GM19193 (cell line): ENCODE data around the gene SH3BGRL2.

ENCODE experiments used
- POLR2A ChIP-seq: IDR thresholded peaks from 4 replicates; pipeline ENCODE4 v1.6.1; 2011; ENCODE audit not compliant: insufficient read depth, insufficient read length; ENCODE audit errors: extremely low read depth

The SH3BGRL2 gene

DNA sequence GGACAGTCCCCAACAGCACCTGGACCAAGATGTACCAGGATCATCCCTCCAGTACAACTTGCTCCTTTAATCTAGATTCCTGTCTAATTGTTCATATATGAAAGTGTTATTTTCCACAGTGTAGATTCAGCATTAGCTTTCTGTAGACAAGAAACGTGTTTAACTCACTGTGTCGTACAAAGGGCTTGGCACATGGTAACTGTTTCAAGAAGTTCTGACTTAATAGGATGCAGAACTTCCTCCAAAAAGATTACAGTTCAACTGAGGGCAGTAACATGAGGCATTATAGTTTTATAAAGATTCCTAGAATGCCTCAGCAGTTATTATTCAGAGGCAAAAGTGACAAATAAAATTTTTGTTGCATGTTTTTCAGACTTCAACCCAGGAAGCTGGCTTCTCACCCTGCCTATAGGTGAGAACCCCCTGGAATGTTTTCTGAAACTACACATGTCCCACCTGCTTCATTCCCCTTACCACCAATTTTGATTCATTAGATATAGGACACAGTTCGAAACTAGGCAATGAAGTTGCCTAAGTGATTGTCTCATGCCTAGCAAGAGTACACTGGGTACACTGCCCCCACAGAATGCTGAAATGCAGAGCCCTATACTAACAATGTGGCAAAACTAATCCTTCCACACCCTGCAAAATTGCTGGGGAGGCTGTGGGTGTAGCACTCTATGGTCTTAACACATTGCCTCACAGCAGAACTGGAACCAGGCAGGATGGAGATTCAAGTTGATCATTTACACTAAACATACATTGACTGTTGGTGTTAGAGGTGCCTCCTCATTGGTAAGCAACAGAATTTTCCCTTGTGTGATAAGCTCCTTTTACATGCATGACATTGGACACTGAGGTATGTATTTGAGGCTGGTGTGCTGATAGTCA is 22.6 kb upstream of the SH3BGRL2 start:
- no peak for TF ChIP-seq POLR2A

DNA sequence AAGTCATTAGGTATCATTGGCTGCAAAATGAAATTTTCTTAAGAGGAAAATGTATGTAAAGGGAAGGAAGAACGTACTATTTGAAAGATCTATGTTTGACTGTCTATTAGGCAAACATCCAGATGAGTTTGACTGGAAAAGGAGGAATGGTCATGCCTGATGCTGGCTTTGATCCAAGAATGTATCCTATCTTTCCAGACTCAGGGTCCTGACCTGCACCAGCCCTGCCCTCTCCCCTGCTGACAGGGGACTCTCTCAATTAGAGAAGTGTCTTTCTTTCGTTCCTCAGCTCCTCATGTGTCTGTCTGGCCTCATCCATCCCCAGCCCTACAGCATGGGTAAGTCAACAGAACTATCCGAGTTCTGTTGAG is 21.9 kb upstream of the SH3BGRL2 start:
- no peak for TF ChIP-seq POLR2A

DNA sequence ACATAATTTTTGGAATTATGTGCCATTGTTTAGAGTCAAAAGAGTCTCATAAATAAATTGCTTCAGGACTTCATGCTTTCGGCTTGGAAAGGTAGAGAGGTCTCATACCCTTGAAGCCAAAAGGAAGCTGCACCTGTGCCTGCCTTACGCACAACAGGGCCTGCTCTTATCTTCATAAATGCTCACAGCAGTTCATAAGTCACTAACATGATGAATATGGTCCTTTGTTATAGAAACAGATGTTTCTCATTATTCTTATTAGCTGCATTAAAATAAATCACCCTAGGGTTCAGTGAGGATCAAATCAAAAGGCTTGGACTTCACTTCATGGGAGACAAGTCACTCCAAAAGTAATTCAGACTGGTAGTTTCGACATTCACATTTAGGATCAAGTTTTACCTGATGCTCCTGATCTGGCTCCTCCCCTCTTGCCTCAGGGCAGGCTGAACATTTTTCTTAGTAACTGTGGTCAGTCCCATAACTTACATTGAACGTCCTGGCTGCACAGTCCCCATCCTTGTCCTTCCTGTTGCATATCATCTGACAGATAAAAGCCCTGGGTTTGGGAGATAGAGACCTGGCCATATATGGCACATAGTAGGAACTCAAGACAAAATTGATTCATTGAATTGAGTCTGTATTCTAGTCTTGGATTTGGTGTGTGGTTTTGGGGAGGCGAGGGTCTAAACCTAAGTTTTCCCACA is 20.7 kb upstream of the SH3BGRL2 start:
- TF ChIP-seq POLR2A, result no peak

GRCh38 chr6:79612457-79612856 is 18.7 kb upstream of the SH3BGRL2 start:
- no peak for TF ChIP-seq POLR2A

DNA sequence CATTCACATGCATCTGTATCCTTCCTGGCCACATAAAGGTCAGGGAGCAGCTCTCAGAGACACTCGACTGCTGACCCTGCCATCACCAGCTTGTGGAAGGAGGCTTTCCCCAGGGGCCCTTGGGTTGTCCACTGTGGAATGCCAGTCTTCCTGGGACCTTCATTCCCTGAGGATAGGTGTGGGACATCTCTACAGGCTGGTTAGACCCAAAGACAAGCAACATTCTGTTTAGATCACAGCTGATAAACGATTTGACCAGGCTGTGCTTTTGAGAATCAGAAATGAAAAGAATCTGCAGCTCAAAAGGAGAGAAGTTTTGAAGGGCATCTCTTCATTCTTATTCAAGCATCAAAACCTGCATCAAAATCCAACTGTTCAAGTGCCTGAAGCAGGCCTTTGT is 18.2 kb upstream of the SH3BGRL2 start:
- no peak for TF ChIP-seq POLR2A

DNA sequence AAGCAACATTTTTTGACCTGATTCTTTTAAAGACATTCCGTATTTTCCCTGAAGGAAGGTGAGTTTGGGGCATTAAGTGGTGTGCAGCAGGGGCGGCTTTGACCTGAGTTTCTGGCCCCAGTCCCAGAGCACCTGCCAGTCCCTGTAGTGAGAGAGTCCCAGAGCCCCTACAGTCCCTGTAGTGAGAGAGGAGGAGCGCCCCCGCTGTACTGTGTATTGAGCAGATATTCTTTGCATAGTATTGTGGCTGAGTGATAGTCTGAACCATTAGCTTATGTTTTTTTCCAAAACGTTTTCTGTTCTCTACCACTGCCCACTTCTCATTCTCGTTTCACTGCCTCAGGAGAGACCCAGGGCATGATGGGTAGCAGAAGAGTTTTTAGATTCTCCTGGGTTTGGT is 17.2 kb upstream of the SH3BGRL2 start:
- TF ChIP-seq POLR2A, result no peak

DNA sequence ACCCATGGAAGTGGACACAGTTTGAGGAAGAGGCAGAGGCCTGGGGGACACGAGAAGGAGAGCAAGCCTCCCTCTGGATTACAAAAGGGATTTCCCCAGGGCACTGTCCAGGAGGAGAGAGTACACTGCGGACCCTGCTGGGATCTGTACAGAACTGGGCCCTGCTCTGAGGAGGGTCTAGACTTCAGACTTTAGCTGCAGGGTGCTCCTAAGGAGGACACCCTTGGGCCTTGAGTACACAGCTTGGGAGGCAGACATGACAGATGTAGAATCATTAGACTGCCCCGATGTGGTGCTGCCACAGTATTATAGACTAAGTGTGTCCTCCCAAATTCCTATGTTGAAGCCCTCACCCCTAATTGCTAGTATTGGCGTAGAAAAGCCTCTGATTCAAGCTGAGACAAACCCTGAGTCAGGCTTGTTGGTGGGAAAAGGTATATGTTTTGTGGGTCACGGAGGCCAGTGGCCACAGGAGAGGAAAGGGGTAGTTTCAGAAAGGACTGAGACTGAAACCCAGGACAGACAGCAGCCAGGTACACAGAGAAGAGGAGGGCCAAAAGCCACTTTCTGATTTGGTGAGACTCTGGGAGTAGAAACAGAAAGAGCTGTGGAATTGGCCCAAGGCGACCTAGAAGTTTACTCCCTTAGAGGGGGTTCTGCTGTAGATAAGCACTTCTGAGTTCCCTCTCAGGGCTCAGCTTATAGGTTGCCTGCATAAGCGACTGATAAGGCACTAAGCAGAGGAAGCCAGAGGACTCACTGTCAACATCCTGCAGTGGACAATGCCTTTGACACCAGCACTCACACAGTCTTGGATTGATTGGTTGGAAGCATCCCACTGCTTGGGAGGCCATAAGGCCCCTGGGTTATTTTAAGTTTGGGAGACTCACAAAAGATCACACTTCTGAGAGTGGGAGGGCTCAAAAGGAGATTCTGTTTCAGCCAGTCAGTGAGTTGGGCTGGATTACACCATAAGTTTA is 16.5 kb upstream of the SH3BGRL2 start:
- no peak for TF ChIP-seq POLR2A

DNA sequence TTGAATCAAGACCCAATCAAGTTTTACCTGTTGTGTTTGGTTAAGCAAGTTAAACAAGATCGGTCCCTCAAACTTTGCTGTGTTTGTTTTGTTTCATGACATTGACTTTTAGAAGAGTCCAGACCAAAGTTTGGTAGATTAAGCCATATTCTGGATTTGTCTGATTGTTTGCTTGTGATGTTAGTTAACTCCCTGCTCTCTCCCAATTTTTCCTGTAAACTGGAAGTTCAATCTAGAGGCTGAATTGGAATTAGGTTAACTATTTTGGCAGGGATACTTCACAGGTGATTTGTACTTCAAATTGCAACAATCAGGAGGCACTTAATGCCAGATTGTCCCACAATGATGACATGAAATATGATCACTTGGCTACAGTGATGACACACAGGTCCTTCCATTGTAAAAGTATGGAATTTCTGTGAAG is 13.6 kb upstream of the SH3BGRL2 start:
- TF ChIP-seq POLR2A, result no peak

- TF ChIP-seq POLR2A, result no peak
Observed at GRCh38 chr6:79621579-79621978, 9.6 kb upstream of the SH3BGRL2 start.

GRCh38 chr6:79622364-79622763 is 8.8 kb upstream of the SH3BGRL2 start:
- TF ChIP-seq POLR2A, result no peak

DNA sequence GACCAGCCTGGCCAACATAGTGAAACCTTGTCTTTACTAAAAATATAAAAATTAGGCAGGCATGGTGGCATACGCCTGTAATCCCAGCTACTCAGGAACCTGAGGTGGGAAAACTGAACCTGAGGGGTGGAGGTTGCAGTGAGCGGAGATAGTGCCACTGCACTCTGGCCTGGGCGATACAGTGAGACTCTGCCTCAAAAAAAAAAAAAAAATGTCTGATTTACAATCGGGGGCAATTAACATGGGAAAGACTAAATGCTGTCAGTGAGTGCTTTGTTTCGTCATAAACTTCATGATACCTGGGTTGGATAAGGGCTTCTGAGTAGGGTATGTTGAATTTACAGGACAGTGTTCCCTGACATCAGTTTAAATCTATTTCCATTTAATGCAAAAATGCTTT is 8.0 kb upstream of the SH3BGRL2 start:
- no peak for TF ChIP-seq POLR2A

DNA sequence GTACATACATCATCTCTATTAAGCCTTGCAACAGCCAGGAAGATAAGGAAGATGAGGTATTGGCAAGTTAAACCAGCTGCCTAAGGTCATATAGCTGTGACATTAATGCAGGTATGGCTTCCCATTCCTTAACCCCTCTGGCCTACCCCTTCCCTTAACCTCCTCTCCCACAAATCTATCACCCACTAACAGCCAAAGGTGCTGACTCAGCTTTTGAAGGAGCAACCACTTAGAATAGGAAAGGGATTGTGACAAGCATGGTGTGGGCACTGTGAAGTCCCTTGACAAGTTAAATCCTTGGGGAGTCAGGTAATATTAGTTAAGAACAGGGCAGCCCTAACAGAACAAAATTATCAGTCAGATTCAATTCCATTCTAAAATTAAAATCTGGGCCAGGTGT is 5.4 kb upstream of the SH3BGRL2 start:
- no peak for TF ChIP-seq POLR2A

GRCh38 chr6:79626811-79627210 is 4.3 kb upstream of the SH3BGRL2 start:
- no peak for TF ChIP-seq POLR2A

GRCh38 chr6:79627422-79627821 is 3.7 kb upstream of the SH3BGRL2 start:
- no peak for TF ChIP-seq POLR2A
